Activated CD4-positive, alpha-beta T cell treated with anti-CD3 and anti-CD28 coated beads for 1 hour (primary cell): ENCODE measurements around the gene ZMPSTE24.
"Not testable (repeated sequence)": the region's sequence is repeated elsewhere in the genome, so short reads cannot be mapped to it uniquely, and the experiment has no call there.

Experiments used
- DNase-seq: peaks from one replicate; pipeline ENCODE4 v3.0.0-alpha.2; 2020

ZMPSTE24 gene

GRCh38 chr1:40306296-40306695, 48.3 kb downstream of the ZMPSTE24 start:
- no peak for DNase-seq

DNA sequence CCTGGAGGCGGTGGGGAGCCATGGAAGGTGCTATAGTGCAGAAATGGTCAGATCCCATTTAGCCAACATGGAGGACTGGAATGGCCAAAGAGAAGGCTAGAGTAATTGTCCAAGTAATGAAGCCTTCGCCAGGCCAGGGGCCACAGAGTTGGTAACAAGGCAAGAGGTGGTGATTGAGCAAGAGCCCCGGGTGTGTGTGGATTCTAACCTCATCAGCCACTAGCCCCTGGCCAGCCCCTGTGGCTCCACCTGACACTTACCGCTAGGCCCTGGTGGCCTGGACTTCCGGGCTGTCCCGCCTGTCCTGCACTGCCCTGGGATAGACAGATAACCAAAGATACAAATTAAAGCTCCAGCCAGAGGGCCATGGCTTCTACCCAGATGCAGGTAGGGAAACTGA, 49.1 kb downstream of the ZMPSTE24 start:
- DNase-seq = no peak

GRCh38 chr1:40308036-40308727, 50.1 kb downstream of the ZMPSTE24 start:
- no peak for DNase-seq

- DNase-seq = no peak
Measured at GRCh38 chr1:40309374-40310128, 51.5 kb downstream of the ZMPSTE24 start.

DNA sequence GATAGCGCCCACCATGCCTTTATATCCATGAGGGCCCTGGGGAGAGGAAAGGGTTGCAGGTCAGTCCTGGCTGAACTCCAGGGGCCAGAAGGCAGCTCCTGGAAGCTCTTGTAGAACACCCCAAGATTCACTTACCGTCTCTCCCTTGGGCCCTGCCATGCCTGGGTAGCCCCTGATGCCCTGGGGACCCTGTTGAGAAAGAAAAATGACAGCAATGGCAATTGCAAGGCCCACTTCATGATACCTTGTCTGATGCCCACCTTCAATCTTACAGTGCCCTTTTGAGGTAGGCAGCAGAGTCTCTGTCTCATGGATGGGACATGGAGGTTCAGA, 52.1 kb downstream of the ZMPSTE24 start:
- no peak for DNase-seq

- DNase-seq = no peak
Measured at GRCh38 chr1:40310983-40311642, 53.1 kb downstream of the ZMPSTE24 start.

GRCh38 chr1:40311692-40312091, 53.7 kb downstream of the ZMPSTE24 start:
- DNase-seq = no peak

GRCh38 chr1:40312238-40313205, 54.5 kb downstream of the ZMPSTE24 start:
- DNase-seq = no peak

- no peak for DNase-seq
Measured at GRCh38 chr1:40313329-40313957, 55.4 kb downstream of the ZMPSTE24 start.

DNA sequence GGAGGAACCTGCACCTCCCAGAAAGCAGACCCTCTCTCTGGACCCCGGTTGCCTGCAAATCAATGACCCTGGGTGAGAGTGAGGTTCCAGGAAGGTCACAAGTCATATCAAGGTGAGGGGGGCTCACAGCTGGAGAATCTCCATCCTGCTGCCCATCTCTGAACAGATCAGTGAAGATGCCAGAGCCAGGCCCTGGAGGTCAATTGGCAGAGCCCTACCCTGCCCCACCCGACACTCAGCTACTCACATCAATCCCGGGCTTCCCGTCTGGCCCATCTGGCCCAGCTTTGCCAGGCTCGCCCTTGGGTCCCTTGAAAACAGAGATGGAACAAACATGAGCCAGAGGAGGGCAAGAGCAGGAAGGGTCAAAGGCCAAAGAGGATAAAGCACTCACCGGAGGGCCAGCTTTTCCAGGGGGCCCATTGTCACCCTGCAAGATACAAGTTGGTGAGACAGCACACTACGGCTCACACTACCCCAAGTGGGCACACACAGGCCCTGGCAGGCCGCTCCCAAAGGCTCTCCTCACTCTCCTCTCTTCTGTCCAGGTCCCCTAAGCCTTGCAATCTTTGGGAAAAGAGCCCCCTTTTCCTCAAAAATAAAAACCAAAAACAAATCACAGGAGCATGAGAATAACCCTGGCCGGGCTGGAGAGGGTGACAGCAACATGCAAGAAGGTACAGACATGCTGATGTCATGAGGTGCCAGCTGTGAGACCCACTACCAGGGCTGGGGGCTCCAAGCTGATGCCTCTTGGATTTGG, 56.1 kb downstream of the ZMPSTE24 start:
- no peak for DNase-seq

DNA sequence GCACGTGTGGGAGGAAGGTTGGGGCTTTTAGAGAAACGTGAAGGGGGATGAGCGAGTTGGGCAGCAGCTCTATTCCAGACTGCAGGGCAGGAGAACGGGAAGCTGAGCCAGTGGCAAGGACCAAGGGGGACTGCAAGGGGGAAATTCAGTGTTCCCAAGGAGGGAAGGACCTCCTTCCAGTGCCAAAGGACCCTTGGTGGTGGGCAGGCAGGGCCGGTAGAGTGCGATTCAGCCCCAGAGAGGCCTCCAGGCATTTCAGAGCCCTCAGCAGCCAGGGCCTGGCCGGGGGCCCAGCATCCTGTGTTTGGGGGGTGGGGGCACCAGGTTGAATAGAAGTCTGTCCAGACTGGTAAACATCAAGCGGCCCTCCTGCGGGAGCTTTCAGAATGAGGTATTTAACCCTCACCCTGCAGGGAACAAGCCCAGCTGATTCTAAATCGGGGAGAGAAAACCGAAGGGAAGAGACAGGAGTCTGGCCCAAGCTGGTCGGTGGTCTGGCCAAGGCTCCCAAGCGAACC, 56.7 kb downstream of the ZMPSTE24 start:
- no peak for DNase-seq

DNA sequence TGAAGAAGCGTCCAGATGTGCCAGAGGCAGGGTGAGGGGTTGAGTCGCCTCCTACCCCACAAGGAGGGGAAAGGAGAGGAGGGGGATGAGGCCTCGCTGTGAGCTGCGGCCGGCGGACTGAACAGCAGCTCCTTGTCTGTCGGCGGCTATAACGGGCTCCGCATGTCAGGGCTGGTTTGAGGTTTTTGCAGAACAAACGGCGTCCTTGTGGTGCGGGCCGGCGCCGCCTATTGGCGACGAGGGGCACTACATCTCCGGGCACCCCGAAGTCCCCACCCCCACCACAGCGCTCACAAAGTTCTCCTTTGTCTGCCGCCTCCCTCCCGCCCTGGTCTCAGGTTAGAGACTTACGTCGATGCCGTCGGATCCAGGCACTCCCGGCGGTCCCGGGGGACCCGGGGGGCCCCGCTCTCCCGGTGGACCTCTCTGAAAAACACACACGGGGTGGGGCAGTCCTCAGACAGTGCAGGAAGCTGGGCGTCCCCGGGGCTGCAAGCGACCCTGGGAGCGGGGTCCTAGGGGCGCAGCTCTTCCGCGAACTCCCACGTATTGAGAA, 57.3 kb downstream of the ZMPSTE24 start:
- peak; percentile 76 for DNase-seq

DNA sequence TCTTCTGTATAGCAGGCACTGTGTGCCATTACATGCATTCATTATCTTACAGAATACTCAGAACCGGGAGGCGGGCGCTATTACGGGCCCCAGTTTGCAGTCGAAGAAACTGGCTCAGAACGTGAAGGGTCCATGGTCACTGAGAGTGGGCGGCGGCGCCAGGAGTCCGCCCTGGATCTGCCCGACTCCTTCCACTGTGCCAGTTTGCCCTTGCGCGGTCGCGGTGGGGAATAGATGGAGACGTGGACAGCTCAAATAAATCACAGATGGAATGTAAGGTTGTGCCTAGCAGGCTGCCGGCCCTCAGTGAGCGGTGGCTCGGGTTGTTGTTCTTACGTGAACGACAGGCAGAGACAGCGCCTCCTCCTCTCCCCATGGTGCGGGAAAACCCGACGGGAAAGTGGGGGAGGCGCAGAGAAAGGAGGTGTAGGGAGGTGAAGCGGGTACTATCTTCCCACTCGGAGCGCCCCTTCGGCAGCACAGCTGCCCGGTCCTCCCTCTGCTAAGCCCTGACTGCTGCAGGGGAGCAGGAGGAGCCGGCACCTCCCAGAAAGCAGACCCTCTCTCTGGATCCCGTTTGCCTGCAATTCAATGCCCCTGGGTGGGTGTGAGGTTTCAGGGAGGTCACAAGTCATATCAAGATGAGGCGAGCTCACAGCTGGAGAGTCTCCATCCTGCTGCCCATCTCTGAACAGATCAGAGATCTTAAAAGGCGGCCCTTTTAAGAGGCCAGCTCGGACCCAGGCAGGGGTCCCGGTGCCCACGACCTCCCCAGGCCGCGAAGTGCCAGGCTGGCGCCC, 58.0 kb downstream of the ZMPSTE24 start:
- DNase-seq = no peak

DNA sequence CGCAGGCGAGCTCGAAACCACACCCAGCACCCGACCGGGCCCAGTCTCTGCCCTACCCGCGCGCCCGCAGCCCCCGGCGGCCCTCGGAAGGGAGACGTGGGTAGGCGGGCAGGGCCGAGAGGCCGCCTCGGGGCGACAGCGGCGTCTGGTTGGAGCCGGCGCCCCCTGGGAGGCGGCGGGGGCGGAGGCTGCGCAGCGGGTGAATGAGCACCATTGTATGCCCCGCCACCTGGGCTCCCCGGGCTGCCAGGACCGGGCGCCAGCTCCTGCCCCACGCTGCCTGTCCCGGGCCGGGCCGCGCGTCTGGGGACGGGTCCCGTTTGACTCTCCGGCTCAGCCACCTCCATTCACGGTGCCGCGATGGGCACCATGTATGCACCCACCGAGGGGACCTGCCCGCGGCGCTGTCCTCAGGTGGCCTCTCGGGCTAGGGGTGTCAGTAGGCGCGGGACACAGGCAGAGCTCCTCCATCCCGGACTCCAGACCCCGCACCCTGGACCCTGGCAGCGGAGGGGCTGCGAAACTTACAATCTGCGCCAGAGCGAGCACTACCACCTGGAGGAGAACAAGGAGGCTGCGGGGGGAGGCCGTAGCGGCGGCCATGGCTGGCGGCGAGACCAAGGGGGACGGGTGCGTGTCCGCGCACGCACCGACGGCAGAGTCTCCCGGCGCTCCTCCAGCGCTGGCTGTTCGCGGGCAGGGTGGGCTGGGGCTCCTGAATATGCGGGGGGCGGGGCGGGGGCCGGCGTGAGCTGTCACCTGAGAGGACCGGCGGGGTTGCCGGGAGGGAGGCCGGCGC, 58.8 kb downstream of the ZMPSTE24 start, which contains the start of gene COL9A2:
Gene COL9A2 (minus strand): TSS at position 692 of the 799 bp plus-strand sequence. CDS start 89 bp downstream, at position 603.
- peak; percentile 40 for DNase-seq

GRCh38 chr1:40317394-40318074, 59.5 kb downstream of the ZMPSTE24 start:
- DNase-seq = no peak

DNA sequence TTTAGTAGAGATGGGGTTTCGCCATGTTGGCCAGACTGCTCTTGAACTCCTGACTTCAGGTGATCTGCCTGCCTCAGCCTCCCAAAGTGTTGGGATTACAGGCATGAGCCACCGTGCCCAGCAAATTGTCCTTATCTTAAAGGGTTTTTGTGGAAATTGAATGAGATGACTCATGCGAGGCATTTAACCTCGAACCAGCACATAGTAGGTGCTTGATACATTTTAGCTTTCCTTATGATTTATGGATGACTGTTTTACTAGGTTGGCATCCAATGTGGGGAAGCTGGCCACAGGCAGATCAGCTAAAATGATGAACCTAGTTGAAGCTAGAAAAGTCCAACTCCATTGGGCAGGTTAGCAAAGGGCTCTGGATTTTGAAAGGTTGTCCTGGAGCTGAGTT, 60.4 kb downstream of the ZMPSTE24 start:
- DNase-seq = no peak

GRCh38 chr1:40318970-40319621, 61.1 kb downstream of the ZMPSTE24 start:
- no peak for DNase-seq

DNA sequence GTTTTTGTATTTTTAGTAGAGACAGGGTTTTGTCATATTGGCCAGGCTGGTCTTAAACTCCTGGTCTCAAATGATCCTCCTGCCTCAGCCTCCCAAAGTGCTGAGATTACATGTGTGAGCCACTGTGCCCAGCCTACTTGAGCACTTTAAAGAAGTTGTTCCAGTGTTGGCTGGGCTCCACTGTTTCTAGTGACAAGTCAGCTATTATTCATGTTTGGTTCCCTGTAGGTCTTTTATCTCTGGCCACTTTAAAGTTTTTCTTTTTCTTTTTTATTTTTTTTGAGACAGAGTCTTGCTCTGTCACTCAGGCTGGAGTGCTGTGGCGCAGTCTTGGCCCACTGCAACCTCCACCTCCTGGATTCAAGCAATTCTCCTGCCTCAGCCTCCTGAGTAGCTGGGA, 73.4 kb downstream of the ZMPSTE24 start:
- not testable (repeated sequence) for DNase-seq
